GM12878 (cell line): ENCODE data around the gene CFAP126. TPM values are rescaled to one million over a fixed set of nuclear protein-coding genes. Genes with fewer than 3 reads are reported as not detected.

Experiments
- MLLT1 ChIP-seq: fragments of 450-650 bp; IDR thresholded peaks from 2 replicates; pipeline ENCODE4 v1.6.1; 2016; ENCODE audit warnings: mild to moderate bottlenecking
- NFXL1 ChIP-seq: fragments of 450-650 bp; IDR thresholded peaks from 2 replicates; pipeline ENCODE4 v1.6.1; 2017; ENCODE audit warnings: antibody characterized with exemption, mild to moderate bottlenecking, borderline replicate concordance
- RAD51 ChIP-seq: fragments of 450-650 bp; IDR thresholded peaks from 2 replicates; pipeline ENCODE4 v1.6.1; 2016; ENCODE audit warnings: moderate library complexity, mild to moderate bottlenecking, inconsistent platforms
- RFX5 ChIP-seq: IDR thresholded peaks from 2 replicates; pipeline ENCODE4 v1.6.1; 2011; ENCODE audit warnings: low read depth, low read length, improper control_type of control experiment
- SIN3A ChIP-seq: IDR thresholded peaks from 2 replicates; pipeline ENCODE4 v1.6.1; 2012; ENCODE audit warnings: low read depth, low read length, improper control_type of control experiment
- TCF3 ChIP-seq: IDR thresholded peaks from 2 replicates; pipeline ENCODE4 v1.6.1; 2012; ENCODE audit warnings: low read depth, mild to moderate bottlenecking, low read length, borderline replicate concordance; ENCODE audit not compliant: insufficient read depth
- ZBED1 ChIP-seq: IDR thresholded peaks from 2 replicates; pipeline ENCODE4 v1.6.1; 2016; ENCODE audit warnings: borderline replicate concordance
- polyA plus RNA-seq, 11 experiments: library from polyadenylated mRNA; depleted of rRNA in 4 of 11; unstranded in 6 of 11; stranded (reverse) in 5 of 11; fragments of >200 nt; fragmentation: Nextera tagmentation in 4 of 11; fragmentation: Illumina TruSeq in 1 of 11; extraction: Ambion mirVana in 4 of 11; extraction: Trizol in 1 of 11; gene quantifications; 1 replicate in 1 of 11; 2 replicates in 10 of 11; pipeline versions ENCODE4 v1.2.1 to v1.2.3, GENCODE V29; 2011 to 2016; ENCODE audit warnings: inconsistent platforms in 2 of 11, missing spikeins in 2 of 11, low read depth in 1 of 11
- total RNA-seq, 4 experiments: library from RNA; depleted of rRNA in 3 of 4; stranded (reverse); fragments of >200 nt in 3 of 4; fragmentation: Illumina TruSeq in 1 of 4; extraction: Trizol in 1 of 4; gene quantifications; 2 replicates each; pipeline versions ENCODE4 v1.2.1 to v1.2.3, GENCODE V29; 2013 to 2021
- TF ChIP-seq, protein P1 (sequence below), 3 experiments: IDR thresholded peaks in 2 of 3; conservative IDR thresholded peaks in 1 of 3; 2 replicates each; pipeline ENCODE4 v1.5.1; 2011; ENCODE audit warnings: low read depth in 3 of 3, low read length in 3 of 3, mild to moderate bottlenecking in 3 of 3, control low read depth in 2 of 3, moderate library complexity in 2 of 3, inconsistent platforms in 1 of 3, mixed read lengths in 1 of 3; ENCODE audit not compliant: control insufficient read depth in 2 of 3, insufficient read depth in 1 of 3; ENCODE audit errors: extremely low read depth in 1 of 3

CFAP126 gene
- total and polyA plus RNA-seq, 10 of the 15 experiments (the other 5 are each of a cell fraction or from before 2014, with no cell fraction given) = not detected

- TF ChIP-seq TCF3 (no peak), RFX5 (no peak), ZBED1 (no peak), NFXL1 (no peak), RAD51 (no peak), MLLT1 (no peak), SIN3A (no peak)
- TF ChIP-seq, protein P1, sequence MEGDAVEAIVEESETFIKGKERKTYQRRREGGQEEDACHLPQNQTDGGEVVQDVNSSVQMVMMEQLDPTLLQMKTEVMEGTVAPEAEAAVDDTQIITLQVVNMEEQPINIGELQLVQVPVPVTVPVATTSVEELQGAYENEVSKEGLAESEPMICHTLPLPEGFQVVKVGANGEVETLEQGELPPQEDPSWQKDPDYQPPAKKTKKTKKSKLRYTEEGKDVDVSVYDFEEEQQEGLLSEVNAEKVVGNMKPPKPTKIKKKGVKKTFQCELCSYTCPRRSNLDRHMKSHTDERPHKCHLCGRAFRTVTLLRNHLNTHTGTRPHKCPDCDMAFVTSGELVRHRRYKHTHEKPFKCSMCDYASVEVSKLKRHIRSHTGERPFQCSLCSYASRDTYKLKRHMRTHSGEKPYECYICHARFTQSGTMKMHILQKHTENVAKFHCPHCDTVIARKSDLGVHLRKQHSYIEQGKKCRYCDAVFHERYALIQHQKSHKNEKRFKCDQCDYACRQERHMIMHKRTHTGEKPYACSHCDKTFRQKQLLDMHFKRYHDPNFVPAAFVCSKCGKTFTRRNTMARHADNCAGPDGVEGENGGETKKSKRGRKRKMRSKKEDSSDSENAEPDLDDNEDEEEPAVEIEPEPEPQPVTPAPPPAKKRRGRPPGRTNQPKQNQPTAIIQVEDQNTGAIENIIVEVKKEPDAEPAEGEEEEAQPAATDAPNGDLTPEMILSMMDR (IDR thresholded peaks at IDR 0.05 in 2 of 3, conservative IDR thresholded peaks at IDR 0.05 in 1 of 3; ENCODE audit: control insufficient read depth in 2 of 3, extremely low read depth in 1 of 3, insufficient read depth in 1 of 3, low read depth in 3 of 3, low read length in 3 of 3) = no peak
Measured at GRCh38 chr1:161388639-161389038, 21.0 kb upstream of the CFAP126 start (continued).
